NCI-H2107 (cell line): ENCODE measurements around the gene BTG2.

Experiments
- DNase-seq: peaks from one replicate; lab custom pipeline; 2025; lab: John Stamatoyannopoulos, UW

The BTG2 gene

GRCh38 chr1:203342192-203342940 is 37.0 kb downstream of the BTG2 start:
- peak; percentile 51 for DNase-seq

DNA sequence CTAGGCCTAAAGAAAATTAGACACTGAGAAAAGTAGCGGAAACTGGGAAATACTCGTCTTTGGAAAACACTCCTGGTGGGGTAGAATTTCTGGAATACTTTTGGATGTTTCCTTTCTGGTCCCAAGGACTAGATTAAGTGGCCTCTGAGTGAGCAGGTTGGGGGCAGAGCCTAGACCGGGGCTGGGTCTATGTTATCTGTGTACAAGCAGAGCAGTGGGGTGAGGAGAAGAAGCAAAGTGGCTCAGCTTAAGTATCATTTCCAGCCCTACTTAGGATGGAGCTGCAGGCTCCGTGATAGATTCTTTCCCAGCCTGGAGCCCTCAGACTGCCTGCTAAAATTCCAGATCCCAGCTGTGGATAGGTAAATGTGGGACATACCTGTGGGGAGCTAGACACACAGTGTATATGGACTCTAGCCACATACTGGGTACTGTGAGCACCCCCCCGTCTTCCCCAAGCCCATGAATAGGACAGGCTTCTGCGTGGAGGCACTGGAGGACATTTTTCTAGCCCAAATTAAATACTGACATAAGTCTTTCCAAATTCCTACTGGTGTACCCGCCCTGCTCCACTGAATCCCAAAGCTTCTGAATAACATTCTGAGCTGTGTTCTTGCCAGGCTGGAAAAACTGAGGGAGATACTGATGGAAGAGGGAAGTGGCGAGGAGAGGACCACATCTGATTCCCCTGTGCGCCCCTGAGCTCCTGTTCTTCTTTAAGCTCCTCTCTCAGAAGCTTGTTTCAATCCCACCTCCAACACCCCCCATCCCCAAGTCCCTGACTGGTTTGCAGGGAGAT is 38.8 kb downstream of the BTG2 start:
- DNase-seq, result no peak

- DNase-seq, result no peak
Measured at GRCh38 chr1:203346060-203346768, 40.9 kb downstream of the BTG2 start.

- DNase-seq, result no peak
Measured at GRCh38 chr1:203346769-203347102, 41.4 kb downstream of the BTG2 start.

DNA sequence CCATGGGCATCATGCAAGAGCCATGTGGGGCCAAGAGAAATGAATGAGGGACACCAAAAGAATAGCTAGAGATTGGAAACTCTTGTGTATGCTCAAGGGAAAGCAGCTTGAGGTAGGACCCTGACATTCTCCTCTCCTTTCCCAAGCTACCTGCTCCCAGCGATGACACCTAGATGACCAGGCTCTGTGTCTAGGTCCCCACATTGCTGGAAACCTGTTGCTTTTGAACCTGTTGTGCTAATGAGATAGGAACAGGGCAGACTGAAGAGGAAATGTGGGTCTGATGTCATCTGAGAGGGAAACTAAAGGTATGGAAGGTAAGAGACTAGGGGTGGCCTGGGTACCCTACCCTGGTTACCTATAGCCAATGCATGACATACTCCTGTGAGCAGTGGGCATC is 43.8 kb downstream of the BTG2 start:
- no peak for DNase-seq

GRCh38 chr1:203349773-203350524 is 44.6 kb downstream of the BTG2 start:
- DNase-seq, result no peak

GRCh38 chr1:203351037-203351625 is 45.8 kb downstream of the BTG2 start, which contains the start of gene FMOD:
Gene FMOD (minus strand): TSS chr1:203351122. CDS start chr1:203348270, 2,852 bp downstream.
- no peak for DNase-seq

DNA sequence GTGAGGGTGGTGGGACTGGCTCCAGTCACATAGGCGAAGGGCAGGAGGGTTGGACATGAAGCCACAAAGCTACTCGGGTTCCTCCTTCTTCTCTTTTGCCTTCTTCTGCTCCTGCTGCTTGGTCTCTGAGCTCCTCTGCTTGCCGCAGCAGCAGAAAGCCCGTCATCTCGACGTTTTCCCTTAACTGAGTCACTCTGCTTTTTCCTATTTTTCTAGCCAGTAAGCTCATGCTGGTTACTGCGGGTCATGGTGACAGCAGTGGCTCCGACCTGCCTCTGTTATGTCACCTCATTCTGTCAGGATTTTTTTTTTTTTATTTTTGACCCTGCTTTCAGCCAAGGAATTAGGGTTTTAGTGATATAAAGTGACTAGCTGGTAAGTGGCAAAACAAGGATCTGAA is 48.2 kb downstream of the BTG2 start:
- no peak for DNase-seq

DNA sequence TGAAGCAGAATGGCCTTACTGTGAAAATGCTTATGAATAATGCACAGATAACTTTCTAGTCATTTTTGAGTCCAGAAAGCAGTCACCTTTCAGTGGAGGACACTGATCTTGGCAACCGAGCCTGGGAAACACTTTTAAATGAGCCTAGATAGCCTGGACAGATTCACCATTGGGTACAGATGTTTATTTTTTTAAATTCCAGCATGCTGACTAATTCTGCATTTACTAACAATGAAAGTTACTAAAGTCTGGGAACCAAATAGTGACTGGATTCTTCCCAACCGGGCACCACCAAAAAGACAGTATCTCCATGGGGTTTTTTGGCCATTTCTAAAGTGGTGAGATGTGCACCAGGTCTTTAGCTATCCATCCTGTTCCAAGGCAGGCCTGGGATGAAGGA is 48.9 kb downstream of the BTG2 start:
- DNase-seq, result no peak

DNA sequence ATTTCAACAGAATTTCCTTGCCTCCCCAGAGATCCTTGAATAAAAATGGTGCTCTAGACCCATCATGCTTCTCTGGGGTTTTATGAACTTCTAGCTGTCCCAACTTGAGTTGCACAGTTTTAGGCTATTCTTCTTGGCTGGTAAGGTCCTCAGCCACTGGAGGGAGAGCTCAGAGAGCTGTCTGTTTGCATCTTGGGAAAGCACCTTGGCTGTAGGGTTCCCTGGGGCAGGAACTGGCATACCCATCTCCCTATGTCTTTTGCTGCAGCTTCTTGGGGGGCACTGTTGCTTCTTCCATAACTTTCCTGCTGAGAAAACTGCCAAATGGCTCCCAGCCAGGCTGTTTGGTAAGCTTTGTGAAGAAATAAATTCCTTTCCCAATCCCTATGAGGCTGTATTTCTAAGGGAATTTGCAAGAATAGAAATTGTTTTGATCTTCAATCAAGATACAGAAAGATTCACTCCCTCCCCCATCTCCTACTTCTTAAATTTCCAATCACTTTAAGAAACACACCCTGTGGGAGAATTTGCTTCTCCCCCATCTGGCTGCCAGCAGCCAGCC is 53.8 kb downstream of the BTG2 start:
- DNase-seq, result no peak
